Measurements from ENCODE around the gene LRRC14B.

GRCh38 chr5:198516-199196 lies 7.4 kb downstream of the LRRC14B start:
- no peak for TF ChIP-seq CTCF (conservative IDR thresholded peaks at IDR 0.05; ENCODE audit: low read depth, low read length)
- no peak for TF ChIP-seq EZH2 (IDR thresholded peaks at IDR 0.05; ENCODE audit: low read length, unreplicated experiment)

All from PC-3 (cell line).